Retina (tissue), 1 donor: ENCODE measurements around the gene RIPPLY3.

ENCODE experiments used
- DNase-seq: peaks from one replicate; pipeline ENCODE4 v3.0.0-alpha.2; 2016

The RIPPLY3 gene

GRCh38 chr21:37064841-37065240 is 58.3 kb downstream of the RIPPLY3 start:
- DNase-seq: no peak

DNA sequence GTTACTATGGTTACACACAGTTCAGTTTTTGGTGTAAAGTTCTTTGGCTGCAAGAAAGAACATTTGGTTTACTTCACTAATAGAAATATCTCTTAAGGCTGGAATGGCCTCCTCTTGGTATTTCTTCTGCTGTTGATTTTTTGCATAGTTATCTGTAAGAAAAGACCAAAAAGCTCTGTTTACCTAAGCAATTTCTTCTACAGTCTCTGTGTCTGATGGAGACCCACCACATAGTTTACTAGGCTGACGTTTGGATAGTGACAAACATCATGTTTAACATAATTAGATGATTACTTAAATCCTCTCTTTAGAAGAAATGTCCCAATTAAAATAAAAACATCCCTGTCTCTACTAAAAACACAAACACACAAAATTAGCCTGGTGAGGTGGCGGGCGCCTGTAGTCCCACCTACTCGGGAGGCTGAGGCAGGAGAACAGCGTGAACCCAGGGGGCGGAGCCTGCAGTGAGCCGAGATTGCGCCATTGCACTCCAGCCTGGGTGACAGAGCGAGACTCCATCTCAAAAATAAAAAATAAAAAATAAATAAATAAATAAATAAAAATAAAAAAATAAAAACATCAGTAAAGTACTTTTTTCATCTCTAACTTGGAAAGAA is 59.2 kb downstream of the RIPPLY3 start:
- DNase-seq: no peak
